GM12878 (cell line): ENCODE results near the gene METTL16.

ENCODE experiments used
- CTCF ChIP-seq, 3 experiments: IDR thresholded peaks in 2 of 3; conservative IDR thresholded peaks in 1 of 3; 2 replicates each; pipeline ENCODE4 v1.5.1; 2011; ENCODE audit warnings: low read depth in 3 of 3, low read length in 3 of 3, mild to moderate bottlenecking in 3 of 3, control low read depth in 2 of 3, moderate library complexity in 2 of 3, inconsistent platforms in 1 of 3, mixed read lengths in 1 of 3; ENCODE audit not compliant: control insufficient read depth in 2 of 3, insufficient read depth in 1 of 3; ENCODE audit errors: extremely low read depth in 1 of 3
- POLR2A ChIP-seq: IDR thresholded peaks from 2 replicates; pipeline ENCODE4 v1.6.1; 2011; ENCODE audit warnings: low read depth, mild to moderate bottlenecking, low read length

- no peak for TF ChIP-seq CTCF (IDR thresholded peaks at IDR 0.05 in 2 of 3, conservative IDR thresholded peaks at IDR 0.05 in 1 of 3; ENCODE audit: control insufficient read depth in 2 of 3, extremely low read depth in 1 of 3, insufficient read depth in 1 of 3, low read depth in 3 of 3, low read length in 3 of 3)
- TF ChIP-seq POLR2A: no peak
These were observed 40.2 kb upstream of the METTL16 start for GRCh38 chr17:2551928-2552327.
